Central memory CD8-positive, alpha-beta T cell (primary cell): Measurements from ENCODE around the gene ZG16.
"Not testable (repeated sequence)": the region's sequence is repeated elsewhere in the genome, so short reads cannot be mapped to it uniquely, and the experiment has no call there.

Experiments used
- ATAC-seq: fragments of 150-1000 bp; cut with Tn5 transposase; replicated peaks from 2 replicates; pipeline ENCODE4 v1.10.0; 2022; ENCODE audit warnings: mild to moderate bottlenecking, moderate FRiP score, moderate number of reproducible peaks; ENCODE audit not compliant: poor library complexity, severe bottlenecking; ENCODE audit errors: extremely low read depth
- DNase-seq, 2 donors: peaks; one replicate each; pipeline ENCODE4 v3.0.0; 2021; ENCODE audit warnings: low spot score in 2 of 2
- H3K27ac Mint-ChIP-seq: one replicate; pipeline ENCODE4 v1.8.0; 2022; ENCODE audit warnings: low read depth, mild to moderate bottlenecking, moderate library complexity, mixed read lengths
- H3K27me3 Mint-ChIP-seq: one replicate; pipeline ENCODE4 v1.8.0; 2022; ENCODE audit warnings: mixed read lengths
- H3K36me3 Mint-ChIP-seq: one replicate; pipeline ENCODE4 v1.8.0; 2022; ENCODE audit warnings: mild to moderate bottlenecking, moderate library complexity, mixed read lengths; ENCODE audit not compliant: insufficient read depth
- H3K4me1 Mint-ChIP-seq: one replicate; pipeline ENCODE4 v1.8.0; 2022; ENCODE audit warnings: mixed read lengths
- H3K4me3 Mint-ChIP-seq: one replicate; pipeline ENCODE4 v1.8.0; 2022; ENCODE audit warnings: mild to moderate bottlenecking, moderate library complexity, mixed read lengths
- H3K9me3 Mint-ChIP-seq: one replicate; pipeline ENCODE4 v1.8.0; 2022; ENCODE audit warnings: mixed read lengths

Gene ZG16

DNA sequence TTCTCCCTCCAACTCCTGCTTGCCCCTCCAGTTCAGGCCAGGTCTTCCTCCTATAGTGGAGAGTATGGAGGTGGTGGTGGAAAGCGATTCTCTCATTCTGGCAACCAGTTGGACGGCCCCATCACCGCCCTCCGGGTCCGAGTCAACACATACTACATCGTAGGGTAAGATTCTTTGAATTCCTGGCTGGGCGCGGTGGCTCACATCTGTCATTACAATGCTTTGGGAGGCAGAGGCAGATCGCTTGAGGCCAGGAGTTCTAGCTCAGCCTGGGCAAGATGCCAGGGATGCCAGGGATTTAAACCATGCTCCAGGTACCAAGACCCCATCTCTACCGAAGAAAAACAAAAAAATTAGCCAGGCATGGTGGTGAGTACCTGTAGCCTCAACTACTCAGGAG is 1.4 kb downstream of the ZG16 start:
- Mint-ChIP-seq H3K9me3 (no peaks in the 10 kb centered on the region), H3K27me3 (no peaks in the 10 kb centered on the region), H3K27ac (no peak overlapping the region), H3K36me3 (peaks cover 2% of the 10 kb centered on the region), H3K4me1 (peaks cover 11% of the 10 kb centered on the region), H3K4me3 (no peak overlapping the region)
- no peak for DNase-seq
- no peak for ATAC-seq

DNA sequence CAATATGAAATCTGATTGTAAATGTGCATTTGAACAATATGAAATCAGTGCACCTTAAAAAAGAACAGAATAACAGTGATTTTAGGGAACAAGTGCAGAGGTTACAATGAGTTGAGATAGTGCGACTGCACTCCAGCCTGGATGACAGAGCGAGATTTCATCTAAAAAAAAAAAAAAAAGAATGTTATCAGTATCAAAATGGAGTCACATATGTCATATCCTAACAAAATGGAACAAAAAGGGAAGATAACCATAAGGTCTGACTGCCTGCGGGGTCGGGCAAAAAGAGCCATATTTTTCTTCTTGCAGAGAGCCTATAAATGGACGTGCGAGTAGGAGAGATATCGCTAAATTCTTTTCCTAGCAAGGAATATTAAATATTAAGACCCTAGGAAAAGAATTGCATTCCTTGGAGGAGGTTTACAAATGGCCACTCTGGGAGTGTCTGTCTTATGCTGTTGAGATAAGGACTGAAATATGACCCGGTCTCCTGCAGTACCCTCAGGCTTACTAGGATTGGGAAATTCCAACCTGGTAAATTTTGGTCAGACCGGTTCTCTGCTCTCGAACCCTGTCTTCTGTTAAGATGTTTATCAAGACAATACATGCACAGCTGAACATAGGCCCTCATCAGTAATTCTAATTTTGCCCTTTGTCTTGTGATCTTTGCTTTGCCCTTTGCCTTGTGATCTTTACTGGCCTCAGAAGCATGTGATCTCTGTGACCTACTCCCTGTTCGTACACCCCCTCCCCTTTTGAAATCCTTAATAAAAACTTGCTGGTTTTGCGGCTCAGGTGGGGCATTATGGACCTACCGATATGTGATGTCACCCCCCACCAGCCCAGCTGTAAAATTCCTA is 5.3 kb downstream of the ZG16 start:
- not testable (repeated sequence) for H3K4me3 Mint-ChIP-seq, H3K4me1 Mint-ChIP-seq, H3K36me3 Mint-ChIP-seq, H3K27ac Mint-ChIP-seq, ATAC-seq, DNase-seq, H3K9me3 Mint-ChIP-seq, H3K27me3 Mint-ChIP-seq

DNA sequence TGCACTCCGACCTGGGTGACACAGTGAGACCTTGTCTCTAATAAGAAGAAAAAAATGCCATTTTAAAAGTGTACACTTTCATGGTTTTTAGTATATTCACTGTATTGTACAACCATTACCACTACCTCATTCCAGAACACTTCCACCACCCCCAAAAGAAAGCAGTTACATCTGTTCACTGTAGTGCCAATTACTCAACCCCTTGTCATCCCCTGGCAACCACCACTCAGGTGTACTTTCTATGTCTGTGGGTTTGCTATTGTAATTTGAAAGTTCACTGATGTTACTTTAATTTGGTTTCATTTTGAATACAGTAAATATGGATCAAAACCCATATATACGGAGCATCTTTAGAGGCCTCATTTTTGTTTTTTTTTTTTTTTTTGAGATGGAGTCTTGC is 6.1 kb downstream of the ZG16 start:
- no peak for DNase-seq

DNA sequence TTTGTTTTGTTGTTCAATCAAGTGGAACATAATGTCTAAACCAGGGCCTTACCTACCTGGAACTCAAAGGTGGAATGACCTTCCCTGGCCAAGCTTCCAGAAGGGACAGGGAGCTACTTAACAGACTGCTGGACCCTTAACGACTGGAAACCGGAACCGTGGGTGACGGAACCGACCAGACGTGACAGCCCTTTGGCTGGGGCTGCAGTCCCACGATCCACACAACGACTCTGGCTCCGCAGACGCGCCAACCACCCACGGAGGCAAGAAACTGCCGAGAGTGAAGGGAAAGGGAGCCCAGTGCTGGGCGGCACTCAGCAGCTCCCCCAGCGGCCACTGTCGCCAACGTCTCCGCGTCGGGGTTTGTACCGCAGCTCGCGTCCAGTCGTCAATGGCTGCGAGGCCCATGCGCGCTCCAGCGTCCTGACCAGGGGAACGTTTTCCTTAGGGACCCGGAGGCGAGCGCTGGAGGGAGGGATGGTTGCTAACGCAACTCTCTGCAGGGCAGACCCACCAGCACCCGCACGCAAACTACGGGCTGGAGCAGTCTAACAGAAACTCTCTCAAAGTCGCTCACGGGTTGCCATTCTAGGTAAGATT is 6.9 kb downstream of the ZG16 start:
- H3K27me3 Mint-ChIP-seq: no peaks in the 10 kb centered on the region
- H3K4me1 Mint-ChIP-seq: peaks cover 9% of the 10 kb centered on the region
- peaks cover 2% of the 10 kb centered on the region for H3K36me3 Mint-ChIP-seq
- peak overlapping the region; percentile 66 for H3K4me3 Mint-ChIP-seq
- H3K27ac Mint-ChIP-seq: no peak overlapping the region
- DNase-seq (peak; percentile 60 to 65), ATAC-seq (peak; percentile 83)
- H3K9me3 Mint-ChIP-seq: no peaks in the 10 kb centered on the region

More for the DNA sequence above, 6.1 kb downstream of the ZG16 start:
- H3K4me1 Mint-ChIP-seq: peaks cover 7% of the 10 kb centered on the region
- peak; percentile 44 for ATAC-seq
- no peak overlapping the region for H3K27ac Mint-ChIP-seq
- H3K4me3 Mint-ChIP-seq: no peak overlapping the region
- H3K9me3 Mint-ChIP-seq: no peaks in the 10 kb centered on the region
- H3K27me3 Mint-ChIP-seq: no peaks in the 10 kb centered on the region
- H3K36me3 Mint-ChIP-seq: peaks cover 2% of the 10 kb centered on the region

DNA sequence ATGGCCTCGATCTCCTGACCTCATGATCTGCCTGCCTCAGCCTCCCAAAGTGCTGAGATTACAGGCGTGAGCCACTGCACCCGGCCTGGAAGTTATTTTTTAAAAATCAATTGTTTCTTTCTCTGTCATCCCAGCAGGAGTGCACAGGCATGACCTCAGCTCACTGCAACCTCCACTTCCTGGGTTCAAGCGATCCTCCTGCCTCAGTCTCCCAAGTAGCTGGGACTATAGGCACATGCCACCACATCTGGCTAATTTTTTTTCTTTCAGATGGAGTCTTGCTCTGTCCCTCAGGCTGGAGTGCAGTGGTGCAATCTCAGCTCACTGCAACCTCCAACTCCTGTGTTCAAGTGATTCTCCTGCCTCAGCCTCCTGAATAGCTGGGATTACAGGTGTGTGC is 9.1 kb downstream of the ZG16 start:
- H3K4me1 Mint-ChIP-seq: peaks cover 29% of the 10 kb centered on the region
- DNase-seq, ATAC-seq, H3K9me3 Mint-ChIP-seq, H3K36me3 Mint-ChIP-seq, H3K27me3 Mint-ChIP-seq, H3K27ac Mint-ChIP-seq, H3K4me3 Mint-ChIP-seq: not testable (repeated sequence)

DNA sequence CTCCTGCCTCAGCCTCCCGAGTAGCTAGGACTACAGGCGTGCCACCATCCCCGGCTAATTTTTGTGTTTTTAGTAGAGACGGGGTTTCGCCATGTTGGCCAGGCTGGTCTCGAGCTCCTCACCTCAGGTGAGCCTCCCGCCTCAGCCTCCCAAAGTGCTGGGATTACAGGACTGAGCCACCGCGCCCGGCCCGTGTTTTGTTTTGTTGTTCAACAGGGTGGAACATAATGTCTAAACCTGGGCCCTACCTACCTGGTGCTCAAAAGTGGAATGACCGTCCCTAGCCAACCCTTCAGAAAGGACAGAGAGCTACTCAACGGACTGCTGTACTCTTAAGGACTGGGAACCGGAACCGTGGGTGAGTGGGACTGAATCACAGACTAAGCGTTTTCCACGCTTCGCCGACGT is 11.7 kb downstream of the ZG16 start:
- Mint-ChIP-seq H3K9me3 (no peaks in the 10 kb centered on the region), H3K4me1 (peaks cover 47% of the 10 kb centered on the region), H3K27me3 (no peaks in the 10 kb centered on the region), H3K4me3 (peak overlapping the region; percentile 97), H3K36me3 (peaks cover 15% of the 10 kb centered on the region), H3K27ac (peak overlapping the region; percentile 92)
- DNase-seq: no peak
- ATAC-seq: no peak

DNA sequence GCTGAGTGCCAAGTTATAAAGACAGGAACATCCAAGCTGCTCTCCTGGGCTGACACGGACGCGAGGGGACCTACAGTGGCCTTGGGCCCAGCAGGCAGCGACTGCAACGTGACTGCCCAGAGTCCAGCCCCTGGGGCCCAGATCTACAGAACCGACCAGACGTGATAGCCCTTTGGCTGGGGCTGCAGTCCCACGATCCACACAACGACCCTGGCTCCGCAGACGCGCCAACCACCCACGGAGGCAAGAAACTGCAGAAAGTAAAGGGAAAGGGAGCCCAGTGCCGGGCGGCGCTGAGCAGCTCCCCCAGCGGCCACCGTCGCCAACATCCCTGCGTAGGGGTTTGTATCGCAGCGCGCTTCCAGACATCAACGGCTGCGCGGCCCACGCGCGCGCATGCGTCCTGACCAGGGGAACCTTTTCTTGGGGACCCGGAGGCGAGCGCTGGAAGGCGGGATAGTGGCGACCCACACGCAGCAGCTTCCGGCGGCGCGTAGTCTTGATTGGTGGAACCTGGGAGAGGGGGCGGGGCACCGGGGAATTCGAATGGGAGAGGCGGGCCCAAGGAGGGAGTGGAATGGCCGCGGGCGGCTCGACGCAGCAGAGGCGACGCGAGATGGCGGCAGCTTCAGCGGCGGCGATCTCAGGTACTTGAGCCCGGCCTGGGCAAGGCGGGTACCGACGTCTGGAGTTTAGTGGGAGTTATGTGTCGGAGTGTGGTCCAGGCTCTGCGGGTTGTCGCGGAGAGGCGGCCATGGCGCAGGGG is 12.3 kb downstream of the ZG16 start, which contains the start of gene KIF22:
Gene KIF22, plus strand, starts transcription at position 569 of the 766 bp plus-strand sequence. Its CDS starts 9 bp downstream, at position 578.
- H3K36me3 Mint-ChIP-seq: peaks cover 13% of the 10 kb centered on the region
- H3K4me1 Mint-ChIP-seq: peaks cover 46% of the 10 kb centered on the region
- H3K9me3 Mint-ChIP-seq: no peaks in the 10 kb centered on the region
- ATAC-seq (peak; percentile 90), DNase-seq (peak; percentile 99 to 100)
- peak within 1 kb of the TSS; percentile 92 for H3K27ac Mint-ChIP-seq
- H3K4me3 Mint-ChIP-seq: peak within 1 kb of the TSS; percentile 97
- no peaks in the 10 kb centered on the region for H3K27me3 Mint-ChIP-seq

DNA sequence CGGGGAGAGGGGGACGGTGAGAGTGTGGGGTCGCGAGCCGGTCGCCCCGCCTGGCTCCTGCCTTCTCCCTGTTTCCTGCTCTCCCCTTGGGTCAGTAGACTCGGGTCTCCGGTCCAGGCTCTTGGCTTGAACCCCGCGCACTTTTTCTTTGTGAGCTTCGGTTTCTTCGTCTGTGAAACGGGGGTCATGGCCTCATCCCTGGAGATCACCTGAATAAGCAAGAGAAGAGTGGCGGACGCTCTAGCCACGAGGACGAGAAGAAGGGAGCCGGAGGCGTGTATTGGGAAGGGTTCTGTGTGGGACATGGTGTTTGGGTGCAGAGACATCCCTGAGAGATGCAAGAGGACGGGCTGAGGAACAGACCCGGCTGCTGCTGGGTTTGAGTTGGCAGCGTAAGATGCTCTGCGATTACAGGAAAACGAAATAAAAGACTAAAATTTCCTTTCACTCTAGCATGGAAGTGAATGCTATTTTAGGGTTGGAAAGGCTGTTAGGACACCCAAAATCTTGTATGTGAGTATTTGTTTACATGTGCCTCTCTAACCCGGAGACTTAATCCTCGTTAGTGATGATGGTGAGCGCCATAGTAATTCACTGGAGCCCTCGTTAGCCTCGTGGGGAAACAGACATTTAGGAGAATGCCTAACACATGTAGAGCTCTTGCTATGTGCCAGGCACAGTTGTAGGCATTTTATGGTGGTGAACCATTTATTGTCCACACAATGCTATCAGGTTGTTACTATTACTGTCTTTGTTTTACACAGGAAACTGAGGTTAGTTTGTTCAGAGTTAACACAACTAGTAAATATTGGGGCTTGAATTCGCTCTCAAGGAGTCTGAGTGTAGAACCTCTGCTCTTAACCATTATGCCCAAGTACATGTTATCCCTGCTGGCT is 13.1 kb downstream of the ZG16 start:
- peak overlapping the region; percentile 92 for H3K27ac Mint-ChIP-seq
- no peaks in the 10 kb centered on the region for H3K9me3 Mint-ChIP-seq
- peaks cover 19% of the 10 kb centered on the region for H3K36me3 Mint-ChIP-seq
- peak; percentile 10 for ATAC-seq
- DNase-seq: no peak
- peaks cover 44% of the 10 kb centered on the region for H3K4me1 Mint-ChIP-seq
- no peaks in the 10 kb centered on the region for H3K27me3 Mint-ChIP-seq
- peak overlapping the region; percentile 97 for H3K4me3 Mint-ChIP-seq

DNA sequence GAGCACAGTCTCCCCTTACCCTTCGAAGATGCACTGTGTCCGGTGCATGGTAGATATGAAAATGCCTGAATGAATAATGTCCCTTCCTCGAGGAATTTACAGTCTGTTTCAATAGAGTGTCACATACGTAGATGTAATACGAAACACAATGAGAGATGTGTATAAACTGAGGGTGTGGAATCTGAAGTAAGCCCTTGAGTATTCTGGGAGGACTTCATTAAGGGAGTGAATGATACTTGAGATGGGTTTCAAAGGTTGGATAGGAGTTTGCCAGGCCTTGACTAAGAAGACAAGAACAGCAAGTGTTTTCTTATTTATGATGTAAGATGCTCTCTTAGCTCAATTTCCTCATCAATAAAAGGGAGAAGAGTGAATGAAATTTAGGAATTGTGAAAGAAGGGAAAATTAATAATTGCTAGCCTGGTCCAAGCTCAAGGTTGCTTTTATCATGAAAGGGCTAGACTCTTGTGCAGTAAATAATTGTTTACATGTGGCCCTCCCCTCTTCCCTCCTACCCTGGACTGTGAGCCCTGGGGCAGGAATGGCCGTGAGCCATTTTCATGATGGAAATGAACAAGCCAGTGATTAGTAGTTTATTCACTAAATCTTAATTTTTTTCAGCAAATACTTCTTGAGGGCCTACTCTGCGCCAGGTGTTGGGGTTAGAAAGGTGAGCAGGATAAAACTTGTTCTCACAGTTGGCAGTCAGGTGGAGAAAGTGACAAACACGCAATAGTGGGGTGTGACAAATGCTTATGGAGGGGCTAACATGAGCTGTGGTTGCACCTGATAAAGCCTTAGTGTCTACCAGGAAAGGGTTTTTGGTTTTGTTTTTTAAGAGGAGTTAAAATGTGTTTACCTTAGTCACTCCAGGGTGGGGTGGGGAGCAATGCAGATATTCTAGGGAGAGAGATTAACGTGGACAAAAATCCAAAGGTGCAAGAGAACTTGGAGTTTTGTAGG is 14.1 kb downstream of the ZG16 start:
- DNase-seq (no peak), ATAC-seq (no peak)
- H3K9me3 Mint-ChIP-seq: no peaks in the 10 kb centered on the region
- H3K27ac Mint-ChIP-seq: peak overlapping the region; percentile 92
- peaks cover 44% of the 10 kb centered on the region for H3K4me1 Mint-ChIP-seq
- peaks cover 26% of the 10 kb centered on the region for H3K36me3 Mint-ChIP-seq
- H3K27me3 Mint-ChIP-seq: no peaks in the 10 kb centered on the region
- peak overlapping the region; percentile 97 for H3K4me3 Mint-ChIP-seq

DNA sequence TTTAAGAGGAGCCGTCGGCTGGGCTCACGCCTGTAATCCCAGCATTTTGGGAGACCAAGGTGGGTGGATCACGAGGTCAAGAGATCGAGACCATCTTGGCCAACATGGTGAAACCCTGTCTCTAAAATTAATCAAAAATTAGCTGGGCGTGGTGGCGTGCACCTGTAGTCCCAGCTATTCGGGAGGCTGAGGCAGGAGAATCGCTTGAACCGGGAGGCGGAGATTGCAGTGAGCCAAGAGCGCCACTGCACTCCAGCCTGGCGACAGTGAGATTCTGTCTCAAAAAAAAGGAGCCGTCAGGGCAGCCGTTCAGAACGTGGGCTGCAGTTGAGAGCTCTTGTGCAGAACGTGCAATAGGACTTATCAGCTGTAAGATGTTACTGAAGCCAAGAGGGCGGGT is 15.1 kb downstream of the ZG16 start:
- not testable (repeated sequence) for ATAC-seq, DNase-seq, H3K27me3 Mint-ChIP-seq, H3K9me3 Mint-ChIP-seq
- H3K4me1 Mint-ChIP-seq: peaks cover 49% of the 10 kb centered on the region
- H3K36me3 Mint-ChIP-seq: peaks cover 35% of the 10 kb centered on the region
- H3K4me3 Mint-ChIP-seq: peak overlapping the region; percentile 97
- peak overlapping the region; percentile 92 for H3K27ac Mint-ChIP-seq

DNA sequence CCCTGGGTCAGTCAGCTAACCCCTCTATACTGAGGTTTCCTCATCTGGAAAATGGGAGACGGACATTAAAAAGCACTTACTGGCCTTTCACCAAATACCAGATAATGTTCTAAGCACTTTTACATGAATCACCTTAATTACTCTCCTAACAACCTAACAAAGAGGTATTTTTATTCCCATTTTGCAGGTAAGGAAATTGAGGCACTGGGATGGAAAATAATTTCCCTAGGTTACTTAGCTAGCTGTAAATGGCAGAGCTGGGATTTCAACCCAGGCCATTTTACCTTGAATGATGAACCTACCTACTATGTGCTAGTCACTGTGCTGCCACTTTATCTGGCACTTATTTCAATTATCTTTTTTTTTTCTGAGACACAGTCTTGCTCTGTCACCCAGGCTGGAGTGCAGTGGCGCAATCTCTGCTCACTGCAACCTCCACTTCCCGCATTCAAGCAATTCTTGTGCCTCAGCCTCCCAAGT is 16.2 kb downstream of the ZG16 start:
- no peaks in the 10 kb centered on the region for H3K27me3 Mint-ChIP-seq
- H3K4me3 Mint-ChIP-seq: no peak overlapping the region
- no peaks in the 10 kb centered on the region for H3K9me3 Mint-ChIP-seq
- H3K36me3 Mint-ChIP-seq: peaks cover 41% of the 10 kb centered on the region
- H3K27ac Mint-ChIP-seq: no peak overlapping the region
- peaks cover 52% of the 10 kb centered on the region for H3K4me1 Mint-ChIP-seq
- ATAC-seq (no peak), DNase-seq (no peak)
